ENCODE results near the gene ATP8A1.

DNA sequence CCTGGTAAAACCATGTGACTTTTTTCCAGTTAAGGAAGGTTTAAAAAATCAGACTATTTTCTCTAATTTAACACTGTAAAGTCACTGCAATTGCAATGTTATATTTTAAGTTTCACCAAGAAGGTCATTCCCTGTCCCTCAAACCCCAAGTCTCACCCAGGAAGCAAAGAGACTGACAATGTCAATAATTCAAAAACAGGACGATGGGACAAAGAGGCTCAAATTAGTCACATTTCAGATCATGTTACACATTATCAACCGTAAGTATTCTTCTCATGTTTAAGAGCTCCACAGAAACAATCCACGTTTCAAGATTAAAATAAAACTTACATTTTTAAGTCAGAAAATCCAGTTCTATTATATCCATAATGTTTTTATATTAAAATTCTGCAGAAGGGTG, 246.5 kb downstream of the ATP8A1 start:
- TF ChIP-seq, protein P1, sequence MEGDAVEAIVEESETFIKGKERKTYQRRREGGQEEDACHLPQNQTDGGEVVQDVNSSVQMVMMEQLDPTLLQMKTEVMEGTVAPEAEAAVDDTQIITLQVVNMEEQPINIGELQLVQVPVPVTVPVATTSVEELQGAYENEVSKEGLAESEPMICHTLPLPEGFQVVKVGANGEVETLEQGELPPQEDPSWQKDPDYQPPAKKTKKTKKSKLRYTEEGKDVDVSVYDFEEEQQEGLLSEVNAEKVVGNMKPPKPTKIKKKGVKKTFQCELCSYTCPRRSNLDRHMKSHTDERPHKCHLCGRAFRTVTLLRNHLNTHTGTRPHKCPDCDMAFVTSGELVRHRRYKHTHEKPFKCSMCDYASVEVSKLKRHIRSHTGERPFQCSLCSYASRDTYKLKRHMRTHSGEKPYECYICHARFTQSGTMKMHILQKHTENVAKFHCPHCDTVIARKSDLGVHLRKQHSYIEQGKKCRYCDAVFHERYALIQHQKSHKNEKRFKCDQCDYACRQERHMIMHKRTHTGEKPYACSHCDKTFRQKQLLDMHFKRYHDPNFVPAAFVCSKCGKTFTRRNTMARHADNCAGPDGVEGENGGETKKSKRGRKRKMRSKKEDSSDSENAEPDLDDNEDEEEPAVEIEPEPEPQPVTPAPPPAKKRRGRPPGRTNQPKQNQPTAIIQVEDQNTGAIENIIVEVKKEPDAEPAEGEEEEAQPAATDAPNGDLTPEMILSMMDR (IDR thresholded peaks at IDR 0.05) = no peak
- no peak for TF ChIP-seq POLR2A (IDR thresholded peaks at IDR 0.05)

Measured in prostate gland (tissue), 2 donors.